Right kidney (tissue), 1 donor: ENCODE measurements around the gene PKP3.
"Not testable (repeated sequence)": the region's sequence is repeated elsewhere in the genome, so short reads cannot be mapped to it uniquely, and the experiment has no call there.

Experiments used
- DNase-seq: peaks from one replicate; pipeline ENCODE4 v3.0.0-alpha.2; 2016

The PKP3 gene

GRCh38 chr11:394858-395655 lies 1.0 kb downstream of the PKP3 start:
- no peak for DNase-seq

- no peak for DNase-seq
Observed at GRCh38 chr11:395866-396265, 1.9 kb downstream of the PKP3 start.

DNA sequence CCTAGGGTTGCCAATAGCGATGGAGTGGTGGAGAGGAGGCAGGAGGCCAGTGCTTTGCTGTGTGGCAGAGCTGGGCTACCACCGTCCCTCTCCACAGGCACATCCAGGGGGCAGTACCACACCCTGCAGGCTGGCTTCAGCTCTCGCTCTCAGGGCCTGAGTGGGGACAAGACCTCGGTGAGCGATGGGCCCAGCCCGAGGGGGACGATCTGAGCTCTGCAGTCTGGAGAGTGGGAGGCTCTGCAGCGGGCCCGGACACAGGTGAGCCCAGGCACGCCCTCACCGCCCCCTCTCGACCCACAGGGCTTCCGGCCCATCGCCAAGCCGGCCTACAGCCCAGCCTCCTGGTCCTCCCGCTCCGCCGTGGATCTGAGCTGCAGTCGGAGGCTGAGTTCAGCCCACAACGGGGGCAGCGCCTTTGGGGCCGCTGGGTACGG lies 2.5 kb downstream of the PKP3 start:
- no peak for DNase-seq

DNA sequence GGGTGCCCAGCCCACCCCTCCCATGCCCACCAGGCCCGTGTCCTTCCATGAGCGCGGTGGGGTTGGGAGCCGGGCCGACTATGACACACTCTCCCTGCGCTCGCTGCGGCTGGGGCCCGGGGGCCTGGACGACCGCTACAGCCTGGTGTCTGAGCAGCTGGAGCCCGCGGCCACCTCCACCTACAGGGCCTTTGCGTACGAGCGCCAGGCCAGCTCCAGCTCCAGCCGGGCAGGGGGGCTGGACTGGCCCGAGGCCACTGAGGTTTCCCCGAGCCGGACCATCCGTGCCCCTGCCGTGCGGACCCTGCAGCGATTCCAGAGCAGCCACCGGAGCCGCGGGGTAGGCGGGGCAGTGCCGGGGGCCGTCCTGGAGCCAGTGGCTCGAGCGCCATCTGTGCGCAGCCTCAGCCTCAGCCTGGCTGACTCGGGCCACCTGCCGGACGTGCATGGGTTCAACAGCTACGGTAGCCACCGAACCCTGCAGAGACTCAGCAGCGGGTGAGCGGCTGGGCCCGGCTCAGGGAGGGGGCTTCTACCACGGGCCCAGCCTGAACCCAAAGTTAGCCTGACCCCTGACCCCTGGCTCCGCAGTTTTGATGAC lies 3.0 kb downstream of the PKP3 start:
- peak; percentile 86 for DNase-seq

GRCh38 chr11:398826-399225 lies 4.8 kb downstream of the PKP3 start:
- no peak for DNase-seq

GRCh38 chr11:399731-400211 lies 5.8 kb downstream of the PKP3 start:
- DNase-seq, result no peak

GRCh38 chr11:400241-400689 lies 6.3 kb downstream of the PKP3 start:
- no peak for DNase-seq

- DNase-seq, result not testable (repeated sequence)
Observed at GRCh38 chr11:401196-401595, 7.2 kb downstream of the PKP3 start.

- no peak for DNase-seq
Observed at GRCh38 chr11:403021-403760, 9.2 kb downstream of the PKP3 start.

DNA sequence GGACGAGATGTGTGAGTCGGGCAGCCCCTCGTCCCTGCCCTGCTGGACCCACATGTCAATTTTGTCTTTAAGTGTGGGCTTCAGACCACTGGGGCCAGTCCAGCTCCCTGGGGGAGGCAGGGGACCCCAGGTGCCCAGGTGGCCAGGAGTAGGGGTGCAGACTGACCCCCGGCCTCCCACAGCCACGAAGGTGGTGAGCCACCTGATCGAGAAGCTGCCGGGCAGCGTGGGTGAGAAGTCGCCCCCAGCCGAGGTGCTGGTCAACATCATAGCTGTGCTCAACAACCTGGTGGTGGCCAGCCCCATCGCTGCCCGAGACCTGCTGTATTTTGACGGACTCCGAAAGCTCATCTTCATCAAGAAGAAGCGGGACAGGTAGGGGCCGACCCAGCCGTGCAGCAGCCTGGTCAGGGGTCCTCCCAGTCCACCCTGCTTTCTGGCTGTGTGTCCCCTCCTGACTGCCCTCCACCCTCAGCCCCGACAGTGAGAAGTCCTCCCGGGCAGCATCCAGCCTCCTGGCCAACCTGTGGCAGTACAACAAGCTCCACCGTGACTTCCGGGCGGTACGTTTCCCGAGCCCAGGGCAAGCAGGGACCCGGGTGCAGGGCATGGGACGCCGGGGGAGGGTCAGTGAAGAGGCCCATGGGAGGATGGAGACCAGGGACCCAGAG lies 9.9 kb downstream of the PKP3 start:
- no peak for DNase-seq

DNA sequence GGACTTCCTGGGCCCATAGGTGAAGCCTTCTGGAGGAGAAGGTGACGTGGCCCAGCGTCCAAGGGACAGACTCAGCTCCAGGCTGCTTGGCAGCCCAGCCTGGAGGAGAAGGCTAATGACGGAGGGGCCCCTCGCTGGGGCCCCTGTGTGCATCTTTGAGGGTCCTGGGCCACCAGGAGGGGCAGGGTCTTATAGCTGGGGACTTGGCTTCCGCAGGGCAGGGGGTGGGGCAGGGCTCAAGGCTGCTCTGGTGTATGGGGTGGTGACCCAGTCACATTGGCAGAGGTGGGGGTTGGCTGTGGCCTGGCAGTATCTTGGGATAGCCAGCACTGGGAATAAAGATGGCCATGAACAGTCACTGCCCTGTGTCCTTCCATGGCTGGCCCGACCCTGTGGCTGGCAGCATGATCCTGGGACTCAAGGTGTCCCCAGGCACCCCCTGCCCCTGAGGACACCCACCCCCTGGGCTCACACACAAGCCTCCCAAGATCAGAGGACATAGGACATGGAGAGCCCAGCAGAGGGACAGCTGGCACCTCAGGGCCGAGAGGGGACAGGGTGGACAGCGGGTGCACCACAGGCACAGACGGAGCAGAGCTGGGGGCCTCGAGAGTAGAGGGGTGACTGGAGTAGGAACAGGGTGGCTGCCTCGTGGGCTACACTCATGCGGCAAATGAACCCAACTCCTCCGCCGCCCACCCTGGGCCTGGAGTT lies 10.7 kb downstream of the PKP3 start:
- DNase-seq, result no peak

- DNase-seq, result no peak
Observed at GRCh38 chr11:405323-405953, 11.4 kb downstream of the PKP3 start.

- DNase-seq, result no peak
Observed at GRCh38 chr11:405954-406795, 12.2 kb downstream of the PKP3 start.

GRCh38 chr11:406796-407650 lies 13.0 kb downstream of the PKP3 start:
- peak; percentile 80 for DNase-seq

DNA sequence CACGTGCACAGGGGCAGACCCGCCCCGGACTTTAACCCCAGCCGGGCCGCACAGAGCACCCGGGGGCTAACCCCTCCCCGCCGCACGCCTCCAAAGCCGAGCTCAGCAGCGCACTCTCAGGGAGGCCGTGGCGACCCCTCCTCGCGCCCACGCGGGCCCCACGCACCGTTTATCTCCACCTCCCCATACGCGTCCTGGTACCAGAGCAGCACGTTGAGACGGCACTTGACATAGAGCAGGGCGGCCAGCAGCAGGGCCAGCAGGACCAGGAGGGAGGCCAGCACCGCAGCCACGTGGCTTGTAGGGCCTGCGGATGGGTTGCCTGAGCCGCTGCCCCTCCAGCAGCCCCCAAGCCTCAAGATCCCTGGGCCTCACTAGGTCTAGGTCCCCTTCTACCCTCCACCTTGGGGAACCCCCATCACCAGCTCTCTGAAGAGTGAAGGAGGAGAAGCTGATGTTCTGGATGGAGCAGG lies 13.7 kb downstream of the PKP3 start:
- DNase-seq, result no peak

GRCh38 chr11:408154-409007 lies 14.4 kb downstream of the PKP3 start:
- DNase-seq, result no peak

DNA sequence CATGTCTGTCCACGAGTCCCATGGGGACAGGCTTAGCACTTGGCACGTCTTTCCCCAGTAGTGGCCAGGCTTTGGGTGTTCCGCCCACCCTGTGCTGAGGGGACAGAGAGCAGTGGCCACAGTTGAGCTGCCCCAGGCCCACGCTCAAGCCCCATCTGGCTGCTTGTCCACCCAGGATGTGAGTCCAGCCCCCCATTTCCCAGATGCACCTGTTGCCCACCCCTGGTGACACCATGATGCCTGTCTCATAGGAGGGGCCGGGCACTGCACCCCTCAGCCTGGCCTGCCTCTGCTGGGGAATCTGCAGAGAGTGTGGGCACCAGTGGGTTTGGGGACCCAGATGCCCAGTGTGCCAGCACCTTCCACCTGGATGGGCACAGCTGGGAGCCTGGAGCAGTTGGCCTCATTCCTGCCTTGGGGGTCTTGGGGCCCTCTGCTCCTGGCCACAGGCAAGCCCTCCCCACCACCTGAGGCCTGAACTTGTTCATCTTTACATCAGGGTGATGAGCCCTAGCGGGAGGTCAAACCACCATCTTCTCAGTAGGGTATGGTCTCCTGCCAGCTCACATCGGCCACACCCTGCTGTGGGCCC lies 15.1 kb downstream of the PKP3 start:
- DNase-seq, result no peak
